ENCODE results near the gene TARM1. TPM values are rescaled to one million over a fixed set of nuclear protein-coding genes. Genes with fewer than 3 reads are reported as not detected.

TARM1 gene
- total and polyA plus RNA-seq, 2 donors (not counting 1 experiment from before 2014, with no cell fraction given): not detected

DNA sequence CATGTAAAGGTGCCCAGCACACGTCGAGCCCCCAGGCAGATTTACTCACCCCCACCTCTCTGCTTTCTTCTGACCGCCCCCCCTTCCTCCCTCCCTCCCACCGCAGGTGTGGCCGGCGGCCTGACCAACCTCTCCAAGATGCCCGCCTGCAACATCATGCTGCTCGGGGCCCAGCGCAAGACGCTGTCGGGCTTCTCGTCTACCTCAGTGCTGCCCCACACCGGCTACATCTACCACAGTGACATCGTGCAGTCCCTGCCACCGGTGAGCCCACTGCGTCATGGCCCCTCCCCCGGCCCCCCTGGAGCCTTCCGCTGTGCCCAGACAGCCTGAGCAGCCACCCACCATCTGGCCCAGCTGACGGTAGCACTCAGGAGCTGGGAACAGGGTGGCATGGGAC is 43.2 kb upstream of the TARM1 start:
- Histone ChIP-seq H3K4me2 (replicated peaks; ENCODE audit: low read depth, low read length, poor library complexity, severe bottlenecking) (no peak overlapping the region), H3K9ac (ENCODE audit: low read length) (no peak overlapping the region), H3K9me3 (ENCODE audit: control extremely low read depth in 1 of 3, control insufficient read depth in 2 of 3, insufficient read depth in 1 of 3, low read length in 2 of 3) (no peaks in the 10 kb centered on the region), H2AFZ (ENCODE audit: insufficient read depth, low read depth, low read length, poor library complexity, severe bottlenecking) (no peak overlapping the region), H3K36me3 (replicated peaks in 1 of 2; ENCODE audit: control extremely low read depth in 1 of 2, control insufficient read depth in 1 of 2, extremely low read depth in 1 of 2, insufficient read depth in 2 of 2, low read length in 1 of 2) (peaks cover 7 to 76% of the 10 kb centered on the region in 2 experiments), H3K4me1 (ENCODE audit: control insufficient read depth in 2 of 2, insufficient read depth in 2 of 2, low read length in 2 of 2) (no peaks in the 10 kb centered on the region), H3K27me3 (replicated peaks in 1 of 4; ENCODE audit: control extremely low read depth in 1 of 4, control insufficient read depth in 3 of 4, insufficient read depth in 4 of 4, low read length in 3 of 4) (no peaks in the 10 kb centered on the region), H3K27ac (ENCODE audit: low read length in 2 of 2) (no peak overlapping the region), H4K20me1 (ENCODE audit: control insufficient read depth, insufficient read depth, low read length, poor library complexity, severe bottlenecking) (peaks cover 8% of the 10 kb centered on the region), H3K4me3 (ENCODE audit: control extremely low read depth in 1 of 5, extremely low read depth in 1 of 5, insufficient read depth in 1 of 5, low read depth in 2 of 5, low read length in 4 of 5) (no peak overlapping the region), H3K79me2 (ENCODE audit: control insufficient read depth, insufficient read depth, low read length) (peaks cover 6% of the 10 kb centered on the region)
- H3K27me3 Mint-ChIP-seq: no peaks in the 10 kb centered on the region
- no peaks in the 10 kb centered on the region for H3K9me3 Mint-ChIP-seq (ENCODE audit: insufficient read depth)
- intact Hi-C loops (cut with micrococcal nuclease): no loop called here
- DNase-seq: no peak
- WGBS (ENCODE audit: insufficient coverage): 94% methylated on average over 17 of the region's 19 CpGs
- ATAC-seq (ENCODE audit: low read depth): no peak
- no peak overlapping the region for H3K27ac Mint-ChIP-seq
- H3K4me1 Mint-ChIP-seq: no peaks in the 10 kb centered on the region
- TF ChIP-seq EZH2 (IDR thresholded peaks at IDR 0.05; ENCODE audit: borderline replicate concordance, insufficient read depth, low read depth, low read length, poor library complexity, severe bottlenecking): no peak
- TF ChIP-seq, protein P1, sequence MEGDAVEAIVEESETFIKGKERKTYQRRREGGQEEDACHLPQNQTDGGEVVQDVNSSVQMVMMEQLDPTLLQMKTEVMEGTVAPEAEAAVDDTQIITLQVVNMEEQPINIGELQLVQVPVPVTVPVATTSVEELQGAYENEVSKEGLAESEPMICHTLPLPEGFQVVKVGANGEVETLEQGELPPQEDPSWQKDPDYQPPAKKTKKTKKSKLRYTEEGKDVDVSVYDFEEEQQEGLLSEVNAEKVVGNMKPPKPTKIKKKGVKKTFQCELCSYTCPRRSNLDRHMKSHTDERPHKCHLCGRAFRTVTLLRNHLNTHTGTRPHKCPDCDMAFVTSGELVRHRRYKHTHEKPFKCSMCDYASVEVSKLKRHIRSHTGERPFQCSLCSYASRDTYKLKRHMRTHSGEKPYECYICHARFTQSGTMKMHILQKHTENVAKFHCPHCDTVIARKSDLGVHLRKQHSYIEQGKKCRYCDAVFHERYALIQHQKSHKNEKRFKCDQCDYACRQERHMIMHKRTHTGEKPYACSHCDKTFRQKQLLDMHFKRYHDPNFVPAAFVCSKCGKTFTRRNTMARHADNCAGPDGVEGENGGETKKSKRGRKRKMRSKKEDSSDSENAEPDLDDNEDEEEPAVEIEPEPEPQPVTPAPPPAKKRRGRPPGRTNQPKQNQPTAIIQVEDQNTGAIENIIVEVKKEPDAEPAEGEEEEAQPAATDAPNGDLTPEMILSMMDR (IDR thresholded peaks at IDR 0.05): no peak
- CTCF ChIA-PET: interaction anchor here (0.6 kb wide), 1 partner anchor 525 kb away, joined by 3 read pairs; no protein-coding TSS in a partner anchor
- H3K4me3 Mint-ChIP-seq: no peak overlapping the region
- POLR2A ChIA-PET: no interaction called here

- ChIA-PET CTCF (no interaction called here), POLR2A (no interaction called here)
- H3K4me3 Mint-ChIP-seq: no peak overlapping the region
- Histone ChIP-seq H4K20me1 (ENCODE audit: control insufficient read depth, insufficient read depth, low read length, poor library complexity, severe bottlenecking) (peaks cover 9% of the 10 kb centered on the region), H3K27me3 (replicated peaks in 1 of 4; ENCODE audit: control extremely low read depth in 1 of 4, control insufficient read depth in 3 of 4, insufficient read depth in 4 of 4, low read length in 3 of 4) (no peaks in the 10 kb centered on the region), H3K4me3 (ENCODE audit: control extremely low read depth in 1 of 5, extremely low read depth in 1 of 5, insufficient read depth in 1 of 5, low read depth in 2 of 5, low read length in 4 of 5) (no peak overlapping the region), H3K9ac (ENCODE audit: low read length) (no peak overlapping the region), H3K4me1 (ENCODE audit: control insufficient read depth in 2 of 2, insufficient read depth in 2 of 2, low read length in 2 of 2) (no peaks in the 10 kb centered on the region), H3K9me3 (ENCODE audit: control extremely low read depth in 1 of 3, control insufficient read depth in 2 of 3, insufficient read depth in 1 of 3, low read length in 2 of 3) (no peaks in the 10 kb centered on the region), H3K36me3 (replicated peaks in 1 of 2; ENCODE audit: control extremely low read depth in 1 of 2, control insufficient read depth in 1 of 2, extremely low read depth in 1 of 2, insufficient read depth in 2 of 2, low read length in 1 of 2) (peaks cover 7 to 72% of the 10 kb centered on the region in 2 experiments), H3K27ac (ENCODE audit: low read length in 2 of 2) (no peak overlapping the region), H3K4me2 (replicated peaks; ENCODE audit: low read depth, low read length, poor library complexity, severe bottlenecking) (no peak overlapping the region), H3K79me2 (ENCODE audit: control insufficient read depth, insufficient read depth, low read length) (peaks cover 8% of the 10 kb centered on the region), H2AFZ (ENCODE audit: insufficient read depth, low read depth, low read length, poor library complexity, severe bottlenecking) (no peak overlapping the region)
- no peaks in the 10 kb centered on the region for H3K9me3 Mint-ChIP-seq (ENCODE audit: insufficient read depth)
- TF ChIP-seq EZH2 (IDR thresholded peaks at IDR 0.05; ENCODE audit: borderline replicate concordance, insufficient read depth, low read depth, low read length, poor library complexity, severe bottlenecking): no peak
- TF ChIP-seq, protein P1 (IDR thresholded peaks at IDR 0.05): no peak
- ATAC-seq (ENCODE audit: low read depth) (no peak), DNase-seq (no peak)
- H3K27ac Mint-ChIP-seq: no peak overlapping the region
- no peaks in the 10 kb centered on the region for H3K27me3 Mint-ChIP-seq
- 97% methylated on average over 15 of the region's 17 CpGs for WGBS (ENCODE audit: insufficient coverage)
- intact Hi-C loops (cut with micrococcal nuclease): no loop called here
- no peaks in the 10 kb centered on the region for H3K4me1 Mint-ChIP-seq
These were observed 42.5 kb upstream of the TARM1 start for GRCh38 chr19:54123682-54124081.
